Stimulated activated CD4-positive, alpha-beta T cell treated with anti-CD3 and anti-CD28 coated beads, Interleukin-2, amount 100 ng/mL, for 24 hours (primary cell): ENCODE measurements around the gene PCSK2.

Experiments used
- DNase-seq, 2 donors: peaks; one replicate each; pipeline ENCODE4 v3.0.0-alpha.2; 2020

PCSK2 gene

DNA sequence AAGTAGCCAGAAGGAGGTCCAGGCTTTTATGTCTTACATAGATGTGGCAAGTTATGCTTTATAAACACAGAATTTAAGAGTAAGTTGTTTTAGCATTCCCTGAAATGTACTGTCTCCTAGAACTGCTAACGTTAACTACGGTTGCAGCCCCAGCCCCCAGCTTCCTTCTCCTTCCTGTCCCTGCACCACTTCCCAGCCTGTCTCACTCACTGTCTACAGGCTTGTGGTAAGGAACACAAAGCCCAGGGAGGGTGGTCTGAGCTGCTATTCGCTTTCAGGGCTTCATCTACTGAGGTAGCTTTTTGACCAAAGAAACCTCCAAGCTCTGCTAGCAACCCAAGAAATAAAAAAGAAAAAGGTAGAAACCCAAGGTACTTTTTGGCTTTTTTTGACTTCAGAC, 35.9 kb downstream of the PCSK2 start:
- no peak for DNase-seq

DNA sequence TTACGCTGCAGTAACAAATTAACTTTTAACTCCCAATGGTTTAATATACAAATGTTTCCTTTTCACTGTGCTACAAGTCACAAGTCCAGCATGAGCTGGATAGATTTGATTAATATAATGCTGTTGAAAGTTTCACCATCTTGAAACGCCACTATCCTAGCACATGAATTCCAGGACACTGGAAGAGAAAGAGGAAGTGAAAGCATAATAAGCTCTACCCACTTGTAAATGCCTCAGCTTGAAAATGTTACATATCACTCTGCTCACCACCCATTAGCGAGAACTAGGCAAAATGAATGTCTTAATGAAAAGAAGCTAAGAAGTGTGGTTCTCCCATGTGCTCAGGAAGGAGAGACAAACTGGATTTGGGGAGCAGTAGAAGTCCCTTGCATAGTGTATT, 46.9 kb downstream of the PCSK2 start:
- no peak for DNase-seq

DNA sequence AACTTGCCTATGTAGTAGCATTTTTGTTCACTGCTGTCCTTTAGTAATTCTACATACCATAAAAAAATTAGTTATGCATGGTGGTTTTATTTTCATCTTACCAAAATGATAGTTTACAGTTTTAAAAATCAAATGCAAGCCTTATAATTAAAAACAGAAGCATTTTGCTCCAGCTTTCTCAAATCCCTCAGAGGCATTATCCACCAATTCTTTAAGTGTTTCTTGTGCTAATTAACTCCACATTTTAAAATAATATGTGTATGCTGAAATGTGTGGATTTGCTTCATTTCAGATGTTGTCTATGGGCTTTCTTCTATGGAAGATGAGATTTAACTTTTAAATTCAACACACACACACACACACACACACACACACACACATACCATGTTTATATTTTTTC, 49.3 kb downstream of the PCSK2 start:
- DNase-seq = no peak

DNA sequence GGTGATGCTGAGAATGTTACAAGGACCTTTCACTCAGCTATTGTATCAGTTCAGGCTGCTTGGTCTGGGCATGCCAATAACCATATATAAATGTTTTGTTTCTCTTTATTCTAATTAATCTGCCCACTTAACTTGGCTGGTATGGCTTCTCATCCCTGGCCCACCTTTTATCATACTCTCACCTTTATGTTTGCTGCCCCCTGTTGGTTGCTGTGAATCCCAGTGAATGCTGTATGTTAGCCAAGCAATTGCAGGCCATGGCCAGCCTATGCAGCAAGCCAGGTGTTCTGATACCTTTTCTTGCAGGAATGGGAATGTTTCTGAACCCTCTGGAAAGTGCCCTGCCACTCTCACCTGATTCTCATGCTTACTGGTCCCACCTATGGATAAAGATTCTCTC, 54.6 kb downstream of the PCSK2 start:
- DNase-seq = peak in 1 of 2 donors; percentile 32

DNA sequence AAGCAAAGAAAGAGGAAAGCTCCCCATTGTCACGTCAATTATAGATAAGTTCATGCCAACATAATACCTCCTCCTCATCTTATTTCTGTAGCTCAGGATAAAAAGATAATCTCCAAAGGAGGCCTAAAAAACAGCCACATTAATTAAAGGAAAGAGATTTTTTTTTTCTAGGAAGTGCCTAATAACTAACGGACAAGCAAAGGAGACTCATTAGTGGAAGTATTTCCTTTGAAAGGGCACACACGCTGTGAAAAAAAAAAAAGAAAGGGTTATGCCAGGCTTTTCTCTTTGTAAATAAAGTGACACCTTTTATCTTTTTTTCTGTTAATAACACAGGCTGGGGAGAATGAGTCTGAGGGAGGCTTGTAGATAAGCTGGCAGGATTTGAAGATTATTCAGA, 55.7 kb downstream of the PCSK2 start:
- no peak for DNase-seq

- no peak for DNase-seq
These were observed 60.7 kb downstream of the PCSK2 start for GRCh38 chr20:17287503-17287902.

- DNase-seq = no peak
These were observed 61.2 kb downstream of the PCSK2 start for GRCh38 chr20:17287998-17288397.

GRCh38 chr20:17295151-17295726, 68.4 kb downstream of the PCSK2 start:
- no peak for DNase-seq

GRCh38 chr20:17295991-17296390, 69.2 kb downstream of the PCSK2 start:
- DNase-seq = no peak

DNA sequence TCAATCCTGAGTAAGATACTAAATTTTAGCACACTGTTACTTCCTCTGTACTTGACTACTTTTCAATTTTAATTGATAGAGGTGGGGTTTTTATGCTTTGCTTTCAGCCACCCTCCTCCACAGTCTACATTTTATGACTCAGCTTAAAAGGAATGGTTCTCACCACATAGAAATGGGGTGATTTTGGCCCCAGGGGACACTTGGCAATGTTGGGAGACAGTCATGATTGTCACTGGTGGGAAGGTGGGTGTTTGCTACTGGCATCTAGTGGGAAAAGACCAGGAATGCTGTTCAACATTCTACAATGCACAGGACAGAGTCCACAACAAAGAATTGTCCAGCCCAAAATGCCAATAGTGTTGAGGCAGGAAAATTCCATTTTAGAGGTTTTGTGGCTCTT, 71.3 kb downstream of the PCSK2 start:
- no peak for DNase-seq

DNA sequence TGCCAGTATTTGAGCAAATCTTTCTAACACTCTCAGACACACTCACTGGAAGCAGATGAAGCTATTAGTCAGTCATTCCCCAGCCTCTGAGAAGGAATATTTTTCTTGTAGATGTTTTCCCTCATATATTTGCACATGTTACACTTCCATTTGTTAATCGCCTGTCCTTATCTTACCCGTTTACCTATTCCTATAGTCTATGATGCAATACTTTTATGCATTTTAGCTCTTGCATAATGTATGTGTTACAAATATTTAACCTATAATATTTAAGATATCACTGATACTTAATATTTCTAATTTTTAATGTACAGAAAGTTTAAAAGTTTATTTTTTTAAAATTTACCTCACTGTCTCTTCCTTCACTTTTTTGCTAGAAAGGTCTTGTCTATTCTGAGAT, 71.9 kb downstream of the PCSK2 start:
- no peak for DNase-seq

GRCh38 chr20:17300113-17300512, 73.3 kb downstream of the PCSK2 start:
- no peak for DNase-seq

- no peak for DNase-seq
These were observed 77.9 kb downstream of the PCSK2 start for GRCh38 chr20:17304774-17305173.

- no peak for DNase-seq
These were observed 79.6 kb downstream of the PCSK2 start for GRCh38 chr20:17306427-17306826.

GRCh38 chr20:17314264-17314663, 87.4 kb downstream of the PCSK2 start:
- DNase-seq = no peak

GRCh38 chr20:17315407-17316231, 88.8 kb downstream of the PCSK2 start:
- DNase-seq = no peak

DNA sequence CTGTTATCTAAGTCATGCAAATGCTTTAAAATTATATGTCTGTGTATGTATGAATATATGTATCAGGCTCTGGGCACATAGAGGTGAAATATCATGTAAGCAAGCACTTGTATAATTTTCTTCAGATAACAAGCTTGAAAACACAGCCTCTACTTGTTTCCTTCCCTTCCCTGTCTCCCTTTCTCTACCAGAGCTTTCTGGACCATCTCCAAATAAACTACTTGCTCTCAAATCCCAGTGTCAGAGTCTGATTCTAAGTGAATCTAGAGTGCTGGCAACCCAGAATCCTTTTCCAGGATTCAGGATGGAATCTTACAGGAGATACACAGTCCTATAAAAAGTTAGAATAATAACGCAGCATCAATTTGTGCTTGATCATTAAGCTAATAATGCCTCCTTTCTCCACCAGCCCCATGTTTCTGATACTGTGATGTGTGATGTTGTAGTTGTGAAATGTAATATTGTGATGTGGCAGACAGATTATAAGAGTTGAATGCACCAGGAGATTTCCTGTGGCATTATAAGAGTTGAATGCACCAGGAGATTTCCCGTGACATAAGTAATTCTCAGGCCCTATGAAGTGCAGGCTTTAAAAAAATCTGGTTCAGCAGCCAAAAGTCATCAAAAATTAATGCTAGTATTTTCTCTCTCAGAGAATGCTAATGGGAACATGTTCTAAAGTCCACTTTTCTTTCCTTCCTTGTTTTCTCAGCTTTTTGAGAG, 89.6 kb downstream of the PCSK2 start:
- no peak for DNase-seq

- DNase-seq = no peak
These were observed 90.5 kb downstream of the PCSK2 start for GRCh38 chr20:17317341-17317740.

DNA sequence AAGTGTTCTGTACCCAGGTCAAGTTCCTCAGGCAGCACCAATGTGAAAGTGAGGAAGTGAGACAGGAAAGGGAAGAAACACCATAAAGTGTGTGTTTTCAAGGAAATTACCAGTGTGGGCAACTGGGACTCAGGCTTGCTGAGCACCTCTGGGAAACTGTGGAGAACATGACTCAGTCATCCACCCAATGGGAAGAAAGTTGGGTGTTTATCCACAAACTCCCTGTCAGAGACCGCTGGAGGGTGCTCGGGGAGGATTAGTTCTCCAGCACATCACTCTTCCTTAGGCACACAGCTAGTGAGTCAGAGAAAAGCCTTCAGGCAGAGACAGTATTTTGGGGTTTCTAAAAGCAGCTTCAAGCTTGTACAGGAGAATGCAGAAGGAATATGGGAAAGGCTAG, 93.6 kb downstream of the PCSK2 start:
- no peak for DNase-seq

GRCh38 chr20:17326096-17326495, 99.3 kb downstream of the PCSK2 start:
- no peak for DNase-seq

DNA sequence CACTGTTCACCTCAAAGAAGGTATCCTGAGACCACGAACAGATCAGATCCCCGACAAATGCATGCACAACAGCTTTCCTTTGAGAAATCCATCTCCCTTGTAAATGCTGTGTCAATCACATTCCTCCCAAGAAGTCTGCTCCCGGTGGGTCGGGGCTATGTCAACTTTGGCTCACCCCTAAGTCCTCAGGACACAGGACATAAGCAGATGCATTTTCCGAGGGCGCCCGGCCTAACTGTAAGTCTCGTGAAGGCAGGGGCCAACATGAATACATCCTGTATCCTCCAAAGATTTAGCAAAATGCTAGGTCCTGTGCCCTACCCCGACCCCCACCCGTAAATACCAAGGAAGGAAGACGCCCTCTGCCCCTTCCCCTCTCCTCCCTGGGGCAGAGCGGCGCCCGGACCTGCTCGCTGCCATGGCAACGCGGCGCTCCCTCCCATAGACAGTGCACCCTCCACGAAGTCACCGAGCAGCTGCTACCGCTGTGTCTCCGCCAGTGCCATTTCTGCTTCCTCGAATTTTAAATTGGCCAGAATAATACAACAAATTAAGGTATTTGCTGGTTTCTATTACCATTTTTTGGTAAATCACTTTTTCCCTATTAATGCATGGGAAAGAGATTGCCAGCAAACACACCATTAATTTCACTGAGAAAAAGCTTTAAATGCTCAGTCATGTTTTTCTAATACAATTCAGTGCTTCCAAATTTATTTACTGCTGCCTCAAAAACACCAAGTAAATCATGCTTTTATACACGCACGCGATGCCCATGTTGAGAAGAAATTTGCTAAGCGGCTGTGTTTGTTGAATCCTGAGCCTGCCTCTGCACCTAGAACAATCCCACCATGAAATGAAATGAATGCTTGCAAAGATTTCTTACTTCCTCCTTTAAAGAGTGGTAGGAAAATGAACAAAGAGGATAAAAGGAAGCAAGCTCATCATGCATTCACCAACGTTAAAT, 100.6 kb downstream of the PCSK2 start:
- DNase-seq = no peak

- no peak for DNase-seq
These were observed 108.1 kb downstream of the PCSK2 start for GRCh38 chr20:17334932-17335331.

DNA sequence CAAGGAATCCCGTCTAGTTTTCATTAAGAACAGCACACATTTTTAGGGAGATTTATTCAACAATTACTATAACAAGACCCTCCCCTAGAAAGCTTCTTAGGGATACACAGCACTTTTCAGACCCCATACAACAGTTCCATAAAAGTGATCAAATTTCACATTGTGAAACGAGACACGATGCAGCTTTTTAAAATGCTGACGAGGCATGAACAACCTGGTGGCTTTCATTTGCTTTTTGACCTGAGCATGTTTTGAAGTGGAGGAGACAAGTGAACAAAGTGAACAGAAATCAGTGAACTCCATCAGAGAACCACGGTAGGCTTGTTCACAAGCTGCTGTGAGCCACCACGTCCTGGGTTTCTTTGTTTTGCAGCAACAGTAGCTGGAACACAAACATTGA, 112.2 kb downstream of the PCSK2 start:
- DNase-seq = no peak
